ENCODE results near the gene TTC32.
"Not testable (repeated sequence)": the region's sequence is repeated elsewhere in the genome, so short reads cannot be mapped to it uniquely, and the experiment has no call there.

TTC32 gene

DNA sequence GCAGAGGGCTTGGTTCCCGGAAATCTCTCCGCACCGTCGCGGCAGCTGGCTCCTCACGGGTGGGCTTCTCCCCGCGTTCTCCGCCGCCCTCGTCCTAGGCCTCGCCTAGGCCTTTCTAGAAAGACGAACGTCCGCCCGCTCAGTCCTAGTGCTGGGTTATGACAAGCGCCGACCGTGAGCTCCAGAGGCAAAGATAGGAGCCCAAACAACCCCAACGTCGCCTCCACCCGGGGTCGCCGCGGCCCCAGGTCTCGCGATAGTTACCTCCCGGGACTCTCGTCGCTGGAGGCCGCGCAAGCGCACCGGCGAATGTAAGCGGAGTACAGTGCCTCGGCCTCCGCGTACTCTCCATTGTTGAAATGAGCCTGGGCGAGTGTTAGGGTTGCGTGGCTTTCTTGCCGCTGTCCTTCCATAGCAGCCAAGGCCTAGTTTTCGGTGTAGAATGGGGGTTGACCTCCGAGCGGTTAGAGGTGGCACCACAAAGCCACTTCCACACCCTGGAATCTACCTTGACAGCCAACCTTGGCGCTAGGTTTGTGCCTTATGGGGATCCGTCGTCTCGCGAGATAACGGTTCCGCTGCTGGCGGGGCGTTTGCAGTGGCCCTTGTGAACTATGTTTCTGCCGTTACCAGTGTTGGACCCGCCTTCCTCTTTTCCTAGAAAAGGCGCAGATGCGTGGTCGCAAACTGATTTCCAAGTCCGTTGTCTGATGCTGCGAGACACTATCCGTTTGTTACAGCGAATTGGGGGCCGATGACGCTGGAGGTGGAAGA lies at the start of gene TTC32:
Gene TTC32 (minus strand): TSS at position 542 of the 774 bp plus-strand sequence. CDS start 129 bp downstream, at position 413.
- peak; percentile 90 for DNase-seq (ENCODE audit: low read depth)

- no peak for DNase-seq (ENCODE audit: low read depth)
Observed at GRCh38 chr2:19949071-19949470, 47.3 kb upstream of the TTC32 start.

DNA sequence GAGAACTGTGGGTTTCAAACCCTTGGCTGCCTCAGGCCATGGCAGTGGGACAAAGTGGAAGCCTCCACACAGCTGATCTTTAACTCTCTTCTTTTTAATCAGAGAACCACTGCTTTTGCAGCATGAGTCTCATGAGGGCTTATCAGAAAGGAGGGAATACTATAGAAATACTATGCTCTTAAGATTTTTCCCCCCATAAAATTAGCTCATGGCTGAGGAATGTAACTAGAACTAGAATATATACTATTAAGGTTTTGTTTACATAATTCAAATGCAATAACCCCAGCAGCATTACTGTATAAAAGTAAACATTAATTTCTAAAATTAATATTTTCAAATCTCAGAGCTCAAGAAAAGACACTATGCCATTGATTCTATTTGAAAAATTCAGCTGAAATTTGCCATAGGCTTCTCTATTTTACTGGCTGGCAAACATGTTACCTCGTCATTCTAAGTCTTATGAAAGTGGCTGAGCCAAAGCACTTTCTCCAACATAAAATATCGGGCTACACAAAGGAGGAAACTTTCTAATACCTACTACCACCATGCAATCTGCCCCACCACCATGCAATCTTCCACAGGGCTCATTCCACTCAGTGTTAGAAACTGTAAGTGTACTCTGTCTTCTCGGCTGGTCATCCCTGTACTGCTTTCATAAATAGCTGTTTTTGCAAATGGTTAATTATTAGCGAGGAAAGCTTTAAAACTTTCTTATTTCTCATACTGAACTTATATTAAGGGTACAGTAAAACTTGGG lies 45.6 kb upstream of the TTC32 start:
- no peak for DNase-seq (ENCODE audit: low read depth)

DNA sequence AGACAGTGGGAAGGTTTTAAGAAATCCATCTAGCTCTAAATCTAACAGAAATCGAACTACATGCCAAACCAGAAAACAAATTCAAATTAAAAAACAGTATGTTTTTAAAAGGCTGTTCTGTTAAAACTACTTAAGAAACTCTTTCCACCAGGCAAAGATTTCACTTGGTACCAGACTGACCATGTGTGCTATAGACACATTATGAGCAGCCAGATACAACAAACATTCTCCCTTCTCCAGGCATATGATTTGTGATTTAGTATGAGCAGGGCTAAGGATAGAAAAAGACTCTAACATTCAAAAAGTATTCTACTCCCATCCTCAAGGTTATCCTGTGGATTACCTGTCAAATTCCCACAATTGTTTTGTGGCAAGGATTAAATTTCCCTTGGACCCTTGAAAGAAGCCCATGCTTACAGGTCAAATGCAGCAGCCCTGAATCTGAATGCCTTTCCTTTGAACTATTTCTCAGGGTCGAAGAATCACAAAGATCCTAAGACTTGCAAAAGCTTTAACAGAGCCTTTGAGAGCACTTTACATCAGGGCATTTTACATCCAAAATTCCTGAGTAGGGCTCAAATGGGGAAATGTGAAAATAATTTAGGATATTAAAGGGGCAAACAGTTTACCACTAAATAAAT lies 42.5 kb upstream of the TTC32 start:
- DNase-seq (ENCODE audit: low read depth), result no peak

DNA sequence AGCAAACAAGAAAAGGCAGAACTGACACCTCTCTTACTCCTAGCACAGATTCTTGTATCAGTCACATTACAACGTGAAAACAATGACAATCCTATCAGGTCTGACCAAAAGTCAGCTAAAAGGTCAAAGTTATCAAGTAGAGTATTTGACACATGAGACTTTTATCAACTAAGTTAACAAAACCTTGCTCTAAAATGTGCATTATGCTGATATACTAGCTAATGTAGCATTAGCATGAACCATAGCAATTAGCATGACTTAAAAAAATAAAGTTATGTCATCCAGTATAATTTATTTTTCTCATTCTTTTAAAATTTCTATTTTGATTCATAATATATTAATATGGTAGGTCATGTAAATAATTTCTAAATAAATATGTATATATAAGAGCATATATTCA lies 41.4 kb upstream of the TTC32 start:
- no peak for DNase-seq (ENCODE audit: low read depth)

GRCh38 chr2:19942199-19942598 lies 40.4 kb upstream of the TTC32 start:
- no peak for DNase-seq (ENCODE audit: low read depth)

DNA sequence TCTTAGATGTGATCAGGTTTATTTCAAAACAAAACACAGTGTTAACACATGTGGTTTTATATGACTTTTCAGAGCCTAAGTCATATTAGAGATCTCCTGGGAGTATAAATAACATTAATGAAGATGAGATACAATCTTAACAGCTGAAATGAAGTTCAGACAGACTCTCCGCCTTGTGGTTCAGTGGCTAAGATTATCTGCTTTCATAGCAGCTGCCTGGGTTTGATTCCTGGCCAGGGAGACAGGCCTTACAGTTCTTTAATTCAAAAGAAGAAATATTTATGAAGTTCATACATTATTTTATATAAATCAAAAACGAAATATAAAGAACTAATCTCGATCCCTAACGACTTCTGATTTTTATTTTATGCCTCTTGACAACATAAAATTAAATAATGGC lies 35.2 kb upstream of the TTC32 start:
- no peak for DNase-seq (ENCODE audit: low read depth)

GRCh38 chr2:19936203-19936602 lies 34.4 kb upstream of the TTC32 start:
- no peak for DNase-seq (ENCODE audit: low read depth)

DNA sequence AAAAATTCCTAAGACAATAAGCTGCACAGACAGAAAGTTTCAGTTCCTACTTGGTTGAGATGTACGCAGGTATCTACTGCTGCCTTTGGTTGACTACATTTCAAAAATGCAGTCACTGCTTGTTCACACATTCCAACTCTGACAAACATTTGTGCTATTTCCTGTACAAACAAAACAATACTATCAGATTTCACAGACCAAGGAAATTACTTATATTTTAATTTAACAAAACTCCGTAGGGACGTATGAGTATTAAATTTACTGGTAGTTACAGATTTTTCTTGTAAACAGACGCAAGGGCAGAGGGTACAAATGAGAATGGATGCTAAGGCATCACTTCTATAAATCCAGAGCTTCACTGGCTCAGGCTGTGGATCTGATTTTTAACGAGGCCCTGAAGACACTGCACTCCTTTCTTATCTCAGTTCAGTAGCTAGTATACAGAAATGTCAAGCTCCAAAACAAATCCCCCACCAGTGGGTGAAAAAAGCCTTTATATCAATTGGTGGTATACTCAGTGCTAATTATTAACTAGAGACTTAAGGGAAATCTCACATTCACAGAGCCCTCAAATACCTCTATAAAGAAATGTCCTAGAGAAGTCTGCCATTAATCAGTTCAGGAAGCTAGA lies 31.7 kb upstream of the TTC32 start:
- no peak for DNase-seq (ENCODE audit: low read depth)

DNA sequence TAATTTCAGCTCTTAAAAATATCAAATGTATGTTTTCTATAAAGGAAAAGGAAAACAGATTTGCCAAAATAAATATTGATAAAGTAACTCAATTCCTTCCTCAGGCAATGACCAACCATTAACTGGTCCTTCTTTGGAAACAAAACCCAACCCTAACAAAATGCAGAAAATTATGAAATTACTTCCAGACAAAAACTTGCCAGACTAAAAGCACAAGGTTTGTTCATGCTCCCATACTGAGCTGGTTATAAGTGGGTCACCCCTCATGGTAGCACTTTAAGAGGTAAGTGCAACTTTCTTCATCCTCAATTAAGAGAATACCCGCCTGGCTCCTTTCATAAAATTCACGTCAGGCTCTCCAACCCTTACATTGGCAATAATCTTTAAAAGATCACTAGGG lies 31.1 kb upstream of the TTC32 start:
- DNase-seq (ENCODE audit: low read depth), result no peak

DNA sequence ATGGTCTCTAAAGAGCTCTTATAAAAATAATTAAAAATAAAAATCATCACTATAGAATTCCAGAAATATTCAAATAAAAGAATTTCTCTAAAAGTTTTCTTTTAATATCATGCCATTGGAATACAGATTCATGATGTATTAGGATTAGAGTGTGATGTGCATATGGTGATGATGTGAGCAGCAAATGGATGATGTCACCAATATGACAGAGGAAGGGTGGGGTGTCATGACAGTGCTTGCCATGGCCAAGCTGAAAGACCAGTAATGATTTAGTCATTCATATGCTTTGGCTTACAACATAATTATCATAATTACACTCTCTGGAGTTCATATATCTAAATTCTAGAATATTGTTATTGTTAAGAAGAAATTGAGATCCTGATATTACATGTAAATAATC lies 27.4 kb upstream of the TTC32 start:
- DNase-seq (ENCODE audit: low read depth), result no peak

- DNase-seq (ENCODE audit: low read depth), result not testable (repeated sequence)
Observed at GRCh38 chr2:19927816-19928215, 26.0 kb upstream of the TTC32 start.

GRCh38 chr2:19924526-19924925 lies 22.7 kb upstream of the TTC32 start:
- DNase-seq (ENCODE audit: low read depth), result not testable (repeated sequence)

- DNase-seq (ENCODE audit: low read depth), result not testable (repeated sequence)
Observed at GRCh38 chr2:19922188-19922587, 20.4 kb upstream of the TTC32 start.

- DNase-seq (ENCODE audit: low read depth), result no peak
Observed at GRCh38 chr2:19916385-19916950, 14.7 kb upstream of the TTC32 start.

DNA sequence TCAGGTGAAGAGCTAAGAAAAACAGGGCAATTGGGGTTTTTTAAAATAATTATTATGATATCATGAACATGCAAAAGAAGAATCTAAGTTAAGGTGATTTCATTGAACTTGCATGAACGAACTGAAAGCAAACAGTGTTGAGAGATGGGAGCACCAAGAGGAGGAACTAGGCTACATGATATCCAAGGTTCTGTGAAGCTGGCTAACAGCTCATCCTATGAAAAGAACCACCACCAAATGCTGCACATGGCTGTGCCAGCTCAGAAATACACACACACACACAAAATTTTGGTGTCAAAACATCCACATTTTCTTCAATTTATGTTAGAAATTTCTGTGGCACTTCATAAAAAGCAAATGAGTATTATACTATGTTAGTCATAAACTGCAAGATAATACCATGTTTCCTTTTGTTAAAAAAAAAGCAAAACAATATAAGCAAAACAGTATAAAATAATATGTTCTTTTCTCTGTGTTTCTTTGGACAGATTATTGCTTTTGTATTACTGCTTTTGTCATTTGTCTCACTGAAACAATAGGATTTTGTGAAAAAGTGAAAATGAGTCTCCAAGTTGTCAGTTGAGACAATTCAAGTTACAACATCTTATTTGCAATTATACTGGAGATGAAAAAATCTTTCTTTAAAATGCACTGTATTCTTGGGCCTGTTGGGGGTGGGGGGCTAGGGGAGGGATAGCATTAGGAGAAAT lies 12.6 kb upstream of the TTC32 start:
- no peak for DNase-seq (ENCODE audit: low read depth)

DNA sequence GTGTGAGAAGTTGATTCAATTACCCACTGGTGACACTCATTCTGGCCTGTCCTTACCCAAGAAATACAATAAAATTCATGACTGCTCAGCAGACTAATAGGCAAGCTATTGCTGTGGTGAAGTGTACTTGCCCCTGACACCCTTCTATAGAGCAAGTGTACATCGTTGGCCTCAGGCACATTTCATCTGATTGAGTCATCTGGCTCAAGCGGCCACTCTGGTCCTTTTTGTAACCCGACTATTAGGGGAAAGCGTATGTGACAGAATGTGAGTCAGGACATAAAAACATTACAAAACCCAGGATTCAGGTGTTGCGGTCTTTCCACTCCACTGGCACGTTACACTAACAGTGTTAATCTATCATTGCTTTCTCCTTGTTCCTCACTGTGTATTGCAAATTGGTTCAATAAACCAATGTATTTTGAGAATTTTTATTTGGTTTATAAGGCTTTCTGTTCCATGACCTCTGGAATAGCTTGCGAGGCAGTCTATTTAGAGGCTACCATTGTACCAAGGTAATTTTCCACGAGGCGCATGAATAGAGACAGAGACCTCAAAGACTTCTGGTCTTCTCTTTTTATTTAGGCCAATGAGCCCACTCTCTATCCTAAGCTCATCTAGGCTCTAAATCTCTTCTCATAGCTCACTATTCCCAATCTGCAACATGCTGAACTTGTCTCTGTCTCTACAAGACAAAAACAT lies 10.2 kb upstream of the TTC32 start:
- DNase-seq (ENCODE audit: low read depth), result no peak

GRCh38 chr2:19902216-19902740 lies 495 bp upstream of the TTC32 start:
- no peak for DNase-seq (ENCODE audit: low read depth)

DNA sequence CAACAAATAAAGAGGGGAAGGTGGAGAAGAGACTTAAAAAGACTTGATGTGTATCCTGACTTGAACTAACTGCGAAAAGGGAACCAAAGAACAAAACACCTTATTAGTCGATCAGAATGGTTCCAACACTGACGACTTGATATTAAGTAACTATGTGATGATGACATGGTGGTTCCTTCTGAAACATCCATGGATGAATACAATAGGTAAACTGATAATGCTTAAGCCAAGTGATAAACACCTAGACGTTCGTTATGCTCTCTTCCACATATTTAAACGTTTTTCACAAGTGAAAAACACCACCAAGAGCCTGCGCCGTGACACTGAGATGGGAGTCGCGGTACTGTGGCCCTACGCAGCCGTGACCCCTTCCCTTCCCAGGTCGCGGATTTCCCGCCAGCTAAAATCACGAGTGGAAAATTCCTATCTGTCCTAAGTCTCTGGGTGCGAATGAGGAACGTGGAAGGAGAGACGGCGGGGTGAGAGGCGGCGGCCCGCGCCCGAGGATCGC lies 797 bp downstream of the TTC32 start:
- DNase-seq (ENCODE audit: low read depth), result no peak
